HG02840 (cell line): Measurements from ENCODE around the gene TPST2.

Experiments
- ATAC-seq: cut with Tn5 transposase; IDR thresholded peaks from one replicate; pipeline ENCODE4 v1.9.1; 2021; ENCODE audit warnings: mild to moderate bottlenecking, moderate library complexity, moderate number of reproducible peaks; ENCODE audit not compliant: unreplicated experiment, low FRiP score

The TPST2 gene

GRCh38 chr22:26479792-26480610 lies 109.9 kb downstream of the TPST2 start:
- ATAC-seq, result no peak

- ATAC-seq, result no peak
These were observed 110.7 kb downstream of the TPST2 start for GRCh38 chr22:26479043-26479791.

- no peak for ATAC-seq
These were observed 112.6 kb downstream of the TPST2 start for GRCh38 chr22:26477341-26477731.

GRCh38 chr22:26476705-26477340 lies 113.1 kb downstream of the TPST2 start:
- no peak for ATAC-seq

GRCh38 chr22:26474682-26475081 lies 115.2 kb downstream of the TPST2 start:
- ATAC-seq, result no peak
